SK-N-SH treated with all-trans-retinoic acid at 6 μM for 48 hours (cell line): ENCODE results near the gene ALOX5.
"Not testable (repeated sequence)": the region's sequence is repeated elsewhere in the genome, so short reads cannot be mapped to it uniquely, and the experiment has no call there.

ENCODE experiments used
- ATAC-seq: fragments of 200-7000 bp; cut with Tn5 transposase; 3 replicates; pipeline ENCODE4 v1.9.1; 2020; ENCODE audit warnings: mild to moderate bottlenecking, moderate library complexity
- BACH2 ChIP-seq: fragments of 250-450 bp; sonication (Bioruptor Pico); IDR thresholded peaks from 2 replicates; pipeline ENCODE4 v1.9.0; 2021; ENCODE audit warnings: mild to moderate bottlenecking, borderline replicate concordance
- CSDC2 ChIP-seq: fragments of 250-450 bp; sonication (Bioruptor Pico); IDR thresholded peaks from 2 replicates; pipeline ENCODE4 v1.5.0; 2020; ENCODE audit warnings: mild to moderate bottlenecking, moderate library complexity
- ESRRG ChIP-seq: fragments of 250-450 bp; sonication (Bioruptor Pico); IDR thresholded peaks from 2 replicates; pipeline ENCODE4 v1.6.1; 2021; ENCODE audit warnings: mild to moderate bottlenecking
- GLIS3 ChIP-seq: fragments of 250-450 bp; sonication (Bioruptor Pico); IDR thresholded peaks from 2 replicates; pipeline ENCODE4 v1.5.0; 2020; ENCODE audit warnings: mild to moderate bottlenecking, moderate library complexity
- ISL1 ChIP-seq: fragments of 250-450 bp; sonication (Bioruptor Pico); IDR thresholded peaks from 2 replicates; pipeline ENCODE4 v2.1.2; 2022; ENCODE audit warnings: mild to moderate bottlenecking, moderate library complexity
- PPARA ChIP-seq: fragments of 250-450 bp; sonication (Bioruptor Pico); IDR thresholded peaks from 2 replicates; pipeline ENCODE4 v1.5.0; 2020; ENCODE audit warnings: mild to moderate bottlenecking, borderline replicate concordance
- RARB ChIP-seq: fragments of 250-450 bp; sonication (Bioruptor Pico); IDR thresholded peaks from 2 replicates; pipeline ENCODE4 v1.8.0; 2021; ENCODE audit warnings: mild to moderate bottlenecking, moderate library complexity
- SNAI2 ChIP-seq: fragments of 250-450 bp; sonication (Bioruptor Pico); IDR thresholded peaks from 2 replicates; pipeline ENCODE4 v1.5.0; 2020; ENCODE audit warnings: mild to moderate bottlenecking, moderate library complexity
- TOX ChIP-seq: fragments of 250-450 bp; sonication (Bioruptor Pico); IDR thresholded peaks from 2 replicates; pipeline ENCODE4 v1.8.0; 2021; ENCODE audit warnings: mild to moderate bottlenecking, moderate library complexity, borderline replicate concordance
- TSHZ2 ChIP-seq: fragments of 250-450 bp; sonication (Bioruptor Pico); IDR thresholded peaks from 2 replicates; pipeline ENCODE4 v1.5.0; 2020; ENCODE audit warnings: mild to moderate bottlenecking, moderate library complexity
- ZNF565 ChIP-seq: fragments of 450-650 bp; formaldehyde crosslinking; conservative IDR thresholded peaks from 2 replicates; pipeline ENCODE4 v1.5.0; 2020; ENCODE audit warnings: low read depth, mild to moderate bottlenecking, moderate library complexity
- ZNF70 ChIP-seq: fragments of 450-650 bp; formaldehyde crosslinking; IDR thresholded peaks from 2 replicates; pipeline ENCODE4 v1.5.0; 2020; ENCODE audit warnings: mild to moderate bottlenecking, moderate library complexity
- ZNF8 ChIP-seq: fragments of 450-650 bp; formaldehyde crosslinking; IDR thresholded peaks from 2 replicates; pipeline ENCODE4 v1.5.0; 2020; ENCODE audit warnings: mild to moderate bottlenecking, moderate library complexity
- TF ChIP-seq, protein P1 (sequence below): fragments of 250-450 bp; sonication (Bioruptor Pico); IDR thresholded peaks from 2 replicates; pipeline ENCODE4 v1.8.0; 2020; ENCODE audit warnings: mild to moderate bottlenecking, moderate library complexity, borderline replicate concordance
- TF ChIP-seq, protein P2 (sequence below): fragments of 250-450 bp; sonication (Bioruptor Pico); IDR thresholded peaks from 2 replicates; pipeline ENCODE4 v1.5.1; 2021; ENCODE audit warnings: mild to moderate bottlenecking, moderate library complexity

ALOX5 gene

DNA sequence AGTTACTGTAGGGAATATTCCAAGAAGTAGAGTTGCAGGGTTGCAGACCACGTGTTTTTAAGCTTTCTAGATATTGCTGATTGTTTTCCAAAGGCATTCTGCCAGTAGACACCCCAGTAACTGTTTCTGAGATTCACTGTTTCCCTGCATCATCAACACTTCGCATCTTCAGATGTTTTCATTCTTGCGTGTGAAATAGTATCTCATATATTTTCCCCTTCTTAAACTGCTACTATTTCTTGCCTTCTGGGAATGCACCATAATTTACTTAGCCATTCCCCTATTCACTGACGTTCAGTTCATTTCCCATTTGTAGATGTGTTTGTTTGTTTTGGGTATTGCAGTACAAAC, 30.7 kb downstream of the ALOX5 start (continued):
- no peak for TF ChIP-seq SNAI2 (CRISPR knock-in tag)

DNA sequence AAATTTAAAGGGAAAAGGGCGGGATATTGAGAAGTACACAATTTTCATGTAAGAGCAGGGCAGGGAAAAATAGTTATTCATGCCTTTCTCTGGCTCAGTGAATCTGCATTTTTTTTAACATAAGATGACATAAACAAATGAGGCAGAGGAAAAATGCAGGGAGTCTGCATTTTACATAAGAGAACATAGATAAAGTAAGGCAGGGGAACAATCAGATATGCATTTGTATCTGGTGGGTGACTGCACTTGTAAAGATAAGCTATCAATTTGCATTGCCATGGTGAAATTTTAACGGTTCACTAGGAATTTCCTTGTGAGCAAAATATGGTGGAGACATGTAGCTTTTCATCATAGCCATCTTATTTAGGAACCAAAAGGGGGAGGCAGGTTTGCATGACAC, 33.5 kb downstream of the ALOX5 start:
- TF ChIP-seq, protein P1, sequence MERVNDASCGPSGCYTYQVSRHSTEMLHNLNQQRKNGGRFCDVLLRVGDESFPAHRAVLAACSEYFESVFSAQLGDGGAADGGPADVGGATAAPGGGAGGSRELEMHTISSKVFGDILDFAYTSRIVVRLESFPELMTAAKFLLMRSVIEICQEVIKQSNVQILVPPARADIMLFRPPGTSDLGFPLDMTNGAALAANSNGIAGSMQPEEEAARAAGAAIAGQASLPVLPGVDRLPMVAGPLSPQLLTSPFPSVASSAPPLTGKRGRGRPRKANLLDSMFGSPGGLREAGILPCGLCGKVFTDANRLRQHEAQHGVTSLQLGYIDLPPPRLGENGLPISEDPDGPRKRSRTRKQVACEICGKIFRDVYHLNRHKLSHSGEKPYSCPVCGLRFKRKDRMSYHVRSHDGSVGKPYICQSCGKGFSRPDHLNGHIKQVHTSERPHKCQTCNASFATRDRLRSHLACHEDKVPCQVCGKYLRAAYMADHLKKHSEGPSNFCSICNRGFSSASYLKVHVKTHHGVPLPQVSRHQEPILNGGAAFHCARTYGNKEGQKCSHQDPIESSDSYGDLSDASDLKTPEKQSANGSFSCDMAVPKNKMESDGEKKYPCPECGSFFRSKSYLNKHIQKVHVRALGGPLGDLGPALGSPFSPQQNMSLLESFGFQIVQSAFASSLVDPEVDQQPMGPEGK (CRISPR knock-in tag), result no peak
- TF ChIP-seq PPARA, result no peak
- TF ChIP-seq ZNF70 (CRISPR knock-in tag), result no peak
- TF ChIP-seq TSHZ2, result no peak
- no peak for TF ChIP-seq BACH2 (CRISPR knock-in tag)
- TF ChIP-seq CSDC2 (CRISPR knock-in tag), result no peak
- TF ChIP-seq ZNF565, result no peak
- TF ChIP-seq, protein P2, sequence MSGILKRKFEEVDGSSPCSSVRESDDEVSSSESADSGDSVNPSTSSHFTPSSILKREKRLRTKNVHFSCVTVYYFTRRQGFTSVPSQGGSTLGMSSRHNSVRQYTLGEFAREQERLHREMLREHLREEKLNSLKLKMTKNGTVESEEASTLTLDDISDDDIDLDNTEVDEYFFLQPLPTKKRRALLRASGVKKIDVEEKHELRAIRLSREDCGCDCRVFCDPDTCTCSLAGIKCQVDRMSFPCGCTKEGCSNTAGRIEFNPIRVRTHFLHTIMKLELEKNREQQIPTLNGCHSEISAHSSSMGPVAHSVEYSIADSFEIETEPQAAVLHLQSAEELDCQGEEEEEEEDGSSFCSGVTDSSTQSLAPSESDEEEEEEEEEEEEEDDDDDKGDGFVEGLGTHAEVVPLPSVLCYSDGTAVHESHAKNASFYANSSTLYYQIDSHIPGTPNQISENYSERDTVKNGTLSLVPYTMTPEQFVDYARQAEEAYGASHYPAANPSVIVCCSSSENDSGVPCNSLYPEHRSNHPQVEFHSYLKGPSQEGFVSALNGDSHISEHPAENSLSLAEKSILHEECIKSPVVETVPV (CRISPR knock-in tag), result no peak
- no peak for TF ChIP-seq SNAI2 (CRISPR knock-in tag)
- TF ChIP-seq RARB (CRISPR knock-in tag), result no peak
- TF ChIP-seq GLIS3 (CRISPR knock-in tag), result no peak
- ATAC-seq, result no peak

DNA sequence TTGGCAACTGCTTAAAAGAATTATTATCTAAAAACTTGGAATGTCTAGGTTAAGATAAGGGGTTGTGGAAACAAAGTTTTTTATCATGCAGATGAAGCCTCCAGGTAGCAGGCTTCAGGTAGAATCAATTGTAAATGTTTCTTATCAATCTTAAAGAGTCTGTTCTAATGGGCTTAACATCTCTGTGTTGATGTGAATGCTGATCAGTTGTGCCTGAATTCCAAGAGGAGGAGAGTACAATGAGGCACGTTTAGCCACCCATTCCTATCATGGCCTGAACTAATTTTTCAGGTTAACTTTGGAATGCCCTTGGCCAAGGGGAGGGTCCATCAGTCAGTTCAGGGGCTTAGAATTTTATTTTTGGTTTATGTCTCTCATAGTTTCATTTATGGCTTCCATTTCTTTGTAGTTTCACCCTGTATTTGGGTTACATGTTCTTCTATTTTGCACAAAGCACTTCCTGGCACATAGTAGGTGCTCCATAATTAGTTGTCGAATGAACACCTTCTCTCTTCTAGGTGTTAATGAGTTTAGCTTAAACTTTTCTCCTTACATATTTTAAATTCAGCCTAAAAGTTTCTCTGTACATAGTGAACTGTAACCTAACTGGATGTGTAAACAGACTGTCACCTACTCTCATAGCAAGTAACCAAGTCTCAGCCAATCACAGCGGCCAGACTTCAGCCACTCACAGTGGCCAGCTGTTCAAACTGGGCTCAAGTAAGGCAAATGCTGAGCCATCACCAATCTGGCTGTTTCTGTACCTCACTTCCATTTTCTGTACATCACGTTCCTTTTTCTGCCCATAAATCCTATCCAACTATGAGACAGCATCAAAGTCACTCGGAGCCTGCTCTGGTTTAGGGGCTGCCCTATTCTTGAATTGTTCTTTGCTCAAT, 34.7 kb downstream of the ALOX5 start:
- TF ChIP-seq TOX (no peak), PPARA (no peak)
- TF ChIP-seq, protein P2 (CRISPR knock-in tag), result no peak
- no peak for ATAC-seq

DNA sequence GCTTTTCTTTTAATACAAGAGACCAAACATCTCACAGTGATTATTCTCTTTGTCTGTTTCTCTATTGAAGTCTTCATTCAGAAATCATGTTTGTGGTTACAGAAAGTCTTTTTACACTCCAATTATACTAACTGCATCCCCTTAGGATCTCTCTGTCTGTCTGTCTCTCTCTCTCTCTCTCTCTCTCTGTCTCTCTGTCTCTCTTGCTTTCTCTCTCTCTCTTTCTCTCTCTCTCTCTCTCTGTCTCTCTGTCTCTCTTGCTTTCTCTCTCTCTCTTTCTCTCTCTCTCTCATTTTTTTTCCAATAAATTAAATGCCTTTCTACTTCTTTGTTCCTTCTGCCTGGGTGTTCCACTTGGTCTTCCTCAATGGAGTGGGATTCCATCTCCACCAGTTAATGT, 35.3 kb downstream of the ALOX5 start:
- not testable (repeated sequence) for ATAC-seq

DNA sequence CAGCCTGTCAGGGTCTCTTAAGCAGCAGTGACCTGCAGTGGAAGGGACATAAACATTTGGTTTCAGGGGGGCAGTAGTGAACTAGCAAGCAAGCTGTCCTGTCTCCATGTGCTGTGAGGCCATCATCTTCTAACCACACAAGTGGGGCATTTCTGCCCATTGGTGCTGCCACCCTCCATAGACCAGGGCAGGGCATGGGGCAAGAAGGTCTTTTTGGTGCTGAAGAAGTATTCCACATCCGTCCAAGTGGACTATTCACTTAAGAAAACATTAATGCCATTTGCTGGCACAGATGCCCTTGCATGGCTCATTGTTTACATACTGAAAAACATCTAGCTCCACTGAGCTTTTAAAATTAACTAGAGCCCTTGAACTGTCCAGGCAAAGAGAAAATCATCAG, 35.8 kb downstream of the ALOX5 start:
- TF ChIP-seq GLIS3 (CRISPR knock-in tag) (no peak), TSHZ2 (no peak)
- ATAC-seq, result no peak

DNA sequence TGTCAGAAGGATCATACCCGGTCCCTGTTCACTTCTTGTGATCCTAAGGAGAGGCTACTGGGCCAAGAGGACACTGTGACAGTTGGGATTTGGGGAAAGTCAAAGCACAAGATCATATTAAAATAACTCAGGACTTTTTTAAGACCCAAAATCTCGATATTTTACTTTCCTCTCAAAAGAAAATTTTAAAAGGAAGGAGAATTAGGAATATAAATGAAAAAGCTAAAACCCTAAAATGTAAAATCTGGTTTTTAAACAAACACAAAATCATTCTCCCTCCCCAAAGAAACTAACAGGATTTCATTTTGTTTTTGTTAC, 36.4 kb downstream of the ALOX5 start:
- no peak for ATAC-seq
- TF ChIP-seq ISL1 (no peak), ZNF8 (CRISPR knock-in tag) (no peak), ESRRG (no peak)
